ENCODE results near the gene FBXO3. TPM values are rescaled to one million over a fixed set of nuclear protein-coding genes. Genes with fewer than 3 reads are reported as not detected.
A peak's percentile ranks its signal among the peaks of the same experiment; 100 is the strongest.
"Not testable (repeated sequence)": the region's sequence is repeated elsewhere in the genome, so short reads cannot be mapped to it uniquely, and the experiment has no call there.

Gene FBXO3
- total and polyA plus RNA-seq, 9 of the 15 experiments (the other 6 are each of a cell fraction or from before 2014, with no cell fraction given) = 11.6 to 59.3 (median 29.2) TPM

GRCh38 chr11:33708985-33709384 is 65.3 kb downstream of the FBXO3 start:
- H3K4me1 ChIP-seq (replicated peaks in 1 of 2; ENCODE audit: control insufficient read depth in 2 of 2, insufficient read depth in 2 of 2, low read length in 2 of 2) = peaks cover 0 to 4% of the 10 kb centered on the region in 2 experiments; a peak in 3 of 5 replicates

GRCh38 chr11:33707831-33708230 is 66.5 kb downstream of the FBXO3 start:
- peaks cover 69% of the 10 kb centered on the region for H3K36me3 ChIP-seq (ENCODE audit: control insufficient read depth, insufficient read depth, low read length)

More at GRCh38 chr11:33708985-33709384, 65.3 kb downstream of the FBXO3 start:
- ChIA-PET POLR2A (interaction anchor here (0.7 to 1.2 kb wide), 2 partner anchors 46 to 531 kb away, joined by 3 read pairs; no protein-coding TSS in a partner anchor), CTCF (ENCODE audit: low intra/inter-chr PET ratio) (no interaction called here)
- BruUV-seq (replicated peaks) = no TSS peak
- intact Hi-C loops (cut with micrococcal nuclease) (no loop called here), in situ Hi-C loops (cut with MboI) (no loop called here)
- FAIRE-seq (no peak), DNase-seq (ENCODE audit: extremely low read depth in 1 of 4, low spot score in 3 of 4) (no peak), ATAC-seq (no peak)
- Histone ChIP-seq H3K4me3 (no peak overlapping the region), H3K27ac (ENCODE audit: extremely low read depth, low read depth, low read length) (no peak overlapping the region), H3K9ac (ENCODE audit: insufficient read depth in 1 of 2, low read depth in 2 of 2, low read length in 2 of 2) (no peak overlapping the region), H3K36me3 (ENCODE audit: control insufficient read depth, insufficient read depth, low read length) (peaks cover 80% of the 10 kb centered on the region), H2AFZ (ENCODE audit: low read depth, low read length) (no peak overlapping the region), H3K27me3 (ENCODE audit: control insufficient read depth in 2 of 2, insufficient read depth in 2 of 2, low read length in 2 of 2) (no peaks in the 10 kb centered on the region), H3K4me2 (ENCODE audit: insufficient read depth, low read length) (no peak overlapping the region), H4K20me1 (replicated peaks; ENCODE audit: control insufficient read depth, insufficient read depth, low read length) (no peaks in the 10 kb centered on the region), H3K9me1 (ENCODE audit: control insufficient read depth, insufficient read depth, low read length) (peaks cover 2% of the 10 kb centered on the region), H3K79me2 (ENCODE audit: control insufficient read depth, insufficient read depth, low read length) (peaks cover 8% of the 10 kb centered on the region; the same call in 1 of the 3 replicates), H3K9me3 (replicated peaks; ENCODE audit: control insufficient read depth, insufficient read depth, low read depth, low read length) (no peaks in the 10 kb centered on the region)
- TF ChIP-seq MAFK (IDR thresholded peaks at IDR 0.05; ENCODE audit: low read length) (peak; percentile 58), C11orf30 (IDR thresholded peaks at IDR 0.05; ENCODE audit: low read depth) (peak; percentile 64), HIVEP1 (CRISPR knock-in tag; IDR thresholded peaks at IDR 0.05) (no peak), MAFG (tag; conservative IDR thresholded peaks at IDR 0.05) (peak; percentile 73), MAFF (IDR thresholded peaks at IDR 0.05; ENCODE audit: low read length) (peak; percentile 61; the same call in 1 of the 2 replicates), NFYB (IDR thresholded peaks at IDR 0.05; ENCODE audit: extremely low read depth, insufficient read length) (no peak), EP300 (IDR thresholded peaks at IDR 0.05; ENCODE audit: low read length) (no peak), MNT (conservative IDR thresholded peaks at IDR 0.05) (no peak), HMGXB4 (CRISPR knock-in tag; IDR thresholded peaks at IDR 0.05) (no peak), ZNF316 (IDR thresholded peaks at IDR 0.05) (peak; percentile 82)
- WGBS (ENCODE audit: insufficient coverage, low coverage, missing lambda C conversion rate) = 65% methylated on average over 1 of the region's 1 CpG

More at GRCh38 chr11:33707831-33708230, 66.5 kb downstream of the FBXO3 start:
- H3K4me1 ChIP-seq (replicated peaks in 1 of 2; ENCODE audit: control insufficient read depth in 2 of 2, insufficient read depth in 2 of 2, low read length in 2 of 2); H3K9me3 ChIP-seq (replicated peaks; ENCODE audit: control insufficient read depth, insufficient read depth, low read depth, low read length); intact Hi-C loops (cut with micrococcal nuclease); BruUV-seq (replicated peaks); H4K20me1 ChIP-seq (replicated peaks; ENCODE audit: control insufficient read depth, insufficient read depth, low read length); FAIRE-seq; H3K4me3 ChIP-seq; H3K27me3 ChIP-seq (ENCODE audit: control insufficient read depth in 2 of 2, insufficient read depth in 2 of 2, low read length in 2 of 2); H3K9me1 ChIP-seq (ENCODE audit: control insufficient read depth, insufficient read depth, low read length); H3K79me2 ChIP-seq (ENCODE audit: control insufficient read depth, insufficient read depth, low read length); H3K4me2 ChIP-seq (ENCODE audit: insufficient read depth, low read length); H3K9ac ChIP-seq (ENCODE audit: insufficient read depth in 1 of 2, low read depth in 2 of 2, low read length in 2 of 2); ATAC-seq; DNase-seq (ENCODE audit: extremely low read depth in 1 of 4, low spot score in 3 of 4); in situ Hi-C loops (cut with MboI); CTCF ChIA-PET (ENCODE audit: low intra/inter-chr PET ratio); H3K27ac ChIP-seq (ENCODE audit: extremely low read depth, low read depth, low read length); H2AFZ ChIP-seq (ENCODE audit: low read depth, low read length): not testable (repeated sequence)
- POLR2A ChIA-PET = interaction anchor here (1.2 kb wide), 1 partner anchor 10 kb away, joined by 3 read pairs; no protein-coding TSS in a partner anchor
- WGBS (ENCODE audit: insufficient coverage, low coverage, missing lambda C conversion rate) = no CpG with 5 or more reads among the region's 2 CpGs
